ENCODE results near the gene ZNF624. TPM values are rescaled to one million over a fixed set of nuclear protein-coding genes. Genes with fewer than 3 reads are reported as not detected.

Gene ZNF624
- total and polyA plus RNA-seq, 2 donors (not counting 1 experiment from before 2014, with no cell fraction given), result 2.2 to 12.0 TPM

Small RNA genes lying within 50 kb of the gene (small RNA-seq; reads per million reads assigned to genes)
- not detected for gene RNU6-405P (ENCODE audit: insufficient read length, low read depth, low replicate concordance)

Other genes starting within 250 kb of the ZNF624 start
- 58.6 TPM in 2 replicates for gene TRPV2, start 238.3 kb downstream of the ZNF624 start, total RNA-seq
- gene TRPV2, start 238.3 kb downstream of the ZNF624 start, polyA plus RNA-seq, result 85.6 and 89.0 TPM in 2 replicates
- gene LRRC75A, start 161.7 kb downstream of the ZNF624 start, total RNA-seq, result 2.5 and 3.4 TPM in 2 replicates
- gene LRRC75A, start 161.7 kb downstream of the ZNF624 start, polyA plus RNA-seq, result 0.94 and 2.0 TPM in 2 replicates
- 16.6 and 19.3 TPM in 2 replicates for gene ZNF287, start 84.6 kb downstream of the ZNF624 start, total RNA-seq
- gene ZNF287, start 84.6 kb downstream of the ZNF624 start, polyA plus RNA-seq, result 3.3 and 4.2 TPM in 2 replicates
- gene CCDC144A, start 36.4 kb upstream of the ZNF624 start, total RNA-seq, result 4.3 and 4.8 TPM in 2 replicates
- gene CCDC144A, start 36.4 kb upstream of the ZNF624 start, polyA plus RNA-seq, result 0.14 TPM in 1 of 2 replicates, not detected in the other

Data from B cell (primary cell).